Measurements from ENCODE around the gene LANCL2. TPM values are rescaled to one million over a fixed set of nuclear protein-coding genes. Genes with fewer than 3 reads are reported as not detected.

Gene LANCL2
- total RNA-seq, 1 experiment from 2014 or later: 10.0 TPM

DNA sequence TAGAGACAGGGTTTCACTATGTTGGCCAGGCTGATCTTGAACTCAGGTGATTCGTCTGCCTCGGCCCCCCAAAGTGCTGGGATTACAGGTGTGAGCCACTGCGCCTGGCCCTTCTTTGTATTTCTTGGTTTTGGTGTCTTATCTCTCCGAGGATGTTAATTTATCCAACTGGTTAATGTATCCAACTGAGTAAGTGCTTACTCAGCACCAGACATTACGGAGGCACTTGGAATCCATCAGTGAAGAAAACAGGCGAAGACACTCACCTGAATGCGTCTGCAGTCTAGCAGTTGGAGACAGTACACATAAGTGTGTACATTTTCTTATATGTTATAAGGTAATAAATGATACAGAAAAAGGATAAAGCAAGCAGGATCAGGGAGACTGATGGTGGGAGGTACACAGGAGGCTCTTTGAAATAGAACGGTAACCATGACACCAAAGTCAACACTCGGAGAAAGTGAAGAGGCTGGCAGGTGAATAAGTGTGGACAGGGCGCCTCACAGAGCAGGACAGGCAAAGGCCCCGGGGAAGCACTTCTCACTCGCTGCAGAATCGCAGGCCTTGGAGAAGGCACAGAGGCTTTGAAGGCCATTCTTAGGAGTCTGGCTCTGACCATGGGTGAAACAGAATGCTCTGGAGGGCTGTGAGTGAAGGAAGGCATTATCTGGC lies 73.1 kb downstream of the LANCL2 start:
- H3K4me1 ChIP-seq (ENCODE audit: control insufficient read depth in 1 of 2, insufficient read depth in 2 of 2, low read length in 2 of 2): no peaks in the 10 kb centered on the region
- no peaks in the 10 kb centered on the region for H3K36me3 ChIP-seq (ENCODE audit: control insufficient read depth in 1 of 2, insufficient read depth in 2 of 2, low read length in 2 of 2)
- CTCF ChIA-PET: no interaction called here
- DNase-seq (ENCODE audit: low read depth, low spot score) (no peak), ATAC-seq (no peak)
- BruUV-seq (replicated peaks): no TSS peak
- no peaks in the 10 kb centered on the region for H3K9me2 ChIP-seq (ENCODE audit: insufficient read depth)
- H3K9me3 ChIP-seq (ENCODE audit: control insufficient read depth in 1 of 2, insufficient read depth in 1 of 2, low read depth in 1 of 2, low read length in 2 of 2): no peaks in the 10 kb centered on the region
- RAD21 ChIA-PET (ENCODE audit: low non-redundant PET in 1 of 2, low total read pairs in 2 of 2, uncharacterized antibody in 2 of 2, unreplicated experiment in 2 of 2): no interaction called here
- H3K4me3 ChIP-seq (replicated peaks in 1 of 2; ENCODE audit: low read depth in 1 of 2, low read length in 2 of 2): no peak overlapping the region
- H2AFZ ChIP-seq (ENCODE audit: low read depth, low read length, poor library complexity, severe bottlenecking): no peak overlapping the region
- no peak overlapping the region for H3K4me2 ChIP-seq (ENCODE audit: low read length)
- no peaks in the 10 kb centered on the region for H3K79me2 ChIP-seq (ENCODE audit: insufficient read depth, low read length)
- H3K9ac ChIP-seq (ENCODE audit: low read length): no peak overlapping the region
- intact Hi-C loops (cut with micrococcal nuclease): no loop called here
- POLR2A ChIA-PET: no interaction called here
- no peak overlapping the region for H3K27ac ChIP-seq (ENCODE audit: low read depth, low read length)
- H3K27me3 ChIP-seq (ENCODE audit: insufficient read depth, low read length): no peaks in the 10 kb centered on the region
- no peaks in the 10 kb centered on the region for H4K20me1 ChIP-seq (ENCODE audit: insufficient read depth)
- TF ChIP-seq POLR2A (IDR thresholded peaks at IDR 0.05; ENCODE audit: borderline replicate concordance, extremely low read depth, insufficient read depth, insufficient read length) (no peak), SRF (IDR thresholded peaks at IDR 0.05; ENCODE audit: low read depth) (no peak), ZNF274 (IDR thresholded peaks at IDR 0.05; ENCODE audit: low read depth, low read length) (no peak), ZFX (IDR thresholded peaks at IDR 0.05) (no peak), EZH2phosphoT487 (IDR thresholded peaks at IDR 0.05; ENCODE audit: borderline replicate concordance) (no peak), POLR2AphosphoS5 (IDR thresholded peaks at IDR 0.05; ENCODE audit: low read depth, low read length) (no peak), ELF1 (IDR thresholded peaks at IDR 0.05; ENCODE audit: borderline replicate concordance, low read depth) (no peak), JUND (IDR thresholded peaks at IDR 0.05) (no peak), YY1 (IDR thresholded peaks at IDR 0.05; ENCODE audit: extremely low read depth, insufficient replicate concordance, low read depth, low read length) (no peak), SP1 (IDR thresholded peaks at IDR 0.05; ENCODE audit: low read depth) (no peak), RAD21 (IDR thresholded peaks at IDR 0.05; ENCODE audit: low read depth) (no peak), TCF7L2 (IDR thresholded peaks at IDR 0.05; ENCODE audit: borderline replicate concordance, extremely low read depth, insufficient read depth, insufficient read length) (no peak), FOSL1 (IDR thresholded peaks at IDR 0.05; ENCODE audit: low read depth) (no peak), CBX3 (IDR thresholded peaks at IDR 0.05; ENCODE audit: low read depth) (no peak), EZH2 (IDR thresholded peaks at IDR 0.05) (no peak), SIN3A (IDR thresholded peaks at IDR 0.05; ENCODE audit: low read depth) (no peak)
- TF ChIP-seq, protein P1, sequence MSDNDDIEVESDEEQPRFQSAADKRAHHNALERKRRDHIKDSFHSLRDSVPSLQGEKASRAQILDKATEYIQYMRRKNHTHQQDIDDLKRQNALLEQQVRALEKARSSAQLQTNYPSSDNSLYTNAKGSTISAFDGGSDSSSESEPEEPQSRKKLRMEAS (IDR thresholded peaks at IDR 0.05): no peak
- TF ChIP-seq, protein P2, sequence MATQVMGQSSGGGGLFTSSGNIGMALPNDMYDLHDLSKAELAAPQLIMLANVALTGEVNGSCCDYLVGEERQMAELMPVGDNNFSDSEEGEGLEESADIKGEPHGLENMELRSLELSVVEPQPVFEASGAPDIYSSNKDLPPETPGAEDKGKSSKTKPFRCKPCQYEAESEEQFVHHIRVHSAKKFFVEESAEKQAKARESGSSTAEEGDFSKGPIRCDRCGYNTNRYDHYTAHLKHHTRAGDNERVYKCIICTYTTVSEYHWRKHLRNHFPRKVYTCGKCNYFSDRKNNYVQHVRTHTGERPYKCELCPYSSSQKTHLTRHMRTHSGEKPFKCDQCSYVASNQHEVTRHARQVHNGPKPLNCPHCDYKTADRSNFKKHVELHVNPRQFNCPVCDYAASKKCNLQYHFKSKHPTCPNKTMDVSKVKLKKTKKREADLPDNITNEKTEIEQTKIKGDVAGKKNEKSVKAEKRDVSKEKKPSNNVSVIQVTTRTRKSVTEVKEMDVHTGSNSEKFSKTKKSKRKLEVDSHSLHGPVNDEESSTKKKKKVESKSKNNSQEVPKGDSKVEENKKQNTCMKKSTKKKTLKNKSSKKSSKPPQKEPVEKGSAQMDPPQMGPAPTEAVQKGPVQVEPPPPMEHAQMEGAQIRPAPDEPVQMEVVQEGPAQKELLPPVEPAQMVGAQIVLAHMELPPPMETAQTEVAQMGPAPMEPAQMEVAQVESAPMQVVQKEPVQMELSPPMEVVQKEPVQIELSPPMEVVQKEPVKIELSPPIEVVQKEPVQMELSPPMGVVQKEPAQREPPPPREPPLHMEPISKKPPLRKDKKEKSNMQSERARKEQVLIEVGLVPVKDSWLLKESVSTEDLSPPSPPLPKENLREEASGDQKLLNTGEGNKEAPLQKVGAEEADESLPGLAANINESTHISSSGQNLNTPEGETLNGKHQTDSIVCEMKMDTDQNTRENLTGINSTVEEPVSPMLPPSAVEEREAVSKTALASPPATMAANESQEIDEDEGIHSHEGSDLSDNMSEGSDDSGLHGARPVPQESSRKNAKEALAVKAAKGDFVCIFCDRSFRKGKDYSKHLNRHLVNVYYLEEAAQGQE (IDR thresholded peaks at IDR 0.05; ENCODE audit: low read depth): no peak
- TF ChIP-seq, protein P3, sequence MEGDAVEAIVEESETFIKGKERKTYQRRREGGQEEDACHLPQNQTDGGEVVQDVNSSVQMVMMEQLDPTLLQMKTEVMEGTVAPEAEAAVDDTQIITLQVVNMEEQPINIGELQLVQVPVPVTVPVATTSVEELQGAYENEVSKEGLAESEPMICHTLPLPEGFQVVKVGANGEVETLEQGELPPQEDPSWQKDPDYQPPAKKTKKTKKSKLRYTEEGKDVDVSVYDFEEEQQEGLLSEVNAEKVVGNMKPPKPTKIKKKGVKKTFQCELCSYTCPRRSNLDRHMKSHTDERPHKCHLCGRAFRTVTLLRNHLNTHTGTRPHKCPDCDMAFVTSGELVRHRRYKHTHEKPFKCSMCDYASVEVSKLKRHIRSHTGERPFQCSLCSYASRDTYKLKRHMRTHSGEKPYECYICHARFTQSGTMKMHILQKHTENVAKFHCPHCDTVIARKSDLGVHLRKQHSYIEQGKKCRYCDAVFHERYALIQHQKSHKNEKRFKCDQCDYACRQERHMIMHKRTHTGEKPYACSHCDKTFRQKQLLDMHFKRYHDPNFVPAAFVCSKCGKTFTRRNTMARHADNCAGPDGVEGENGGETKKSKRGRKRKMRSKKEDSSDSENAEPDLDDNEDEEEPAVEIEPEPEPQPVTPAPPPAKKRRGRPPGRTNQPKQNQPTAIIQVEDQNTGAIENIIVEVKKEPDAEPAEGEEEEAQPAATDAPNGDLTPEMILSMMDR (IDR thresholded peaks at IDR 0.05 in 2 of 3, conservative IDR thresholded peaks at IDR 0.05 in 1 of 3; ENCODE audit: borderline replicate concordance in 1 of 3, insufficient read depth in 1 of 3, low read depth in 2 of 3, low read length in 2 of 3): no peak
- TF ChIP-seq, protein P4, sequence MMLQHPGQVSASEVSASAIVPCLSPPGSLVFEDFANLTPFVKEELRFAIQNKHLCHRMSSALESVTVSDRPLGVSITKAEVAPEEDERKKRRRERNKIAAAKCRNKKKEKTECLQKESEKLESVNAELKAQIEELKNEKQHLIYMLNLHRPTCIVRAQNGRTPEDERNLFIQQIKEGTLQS (IDR thresholded peaks at IDR 0.05): no peak

Data from HCT116 (cell line).